ENCODE data around the gene FARP1. TPM values are rescaled to one million over a fixed set of nuclear protein-coding genes. Genes with fewer than 3 reads are reported as not detected.

Gene FARP1
- total RNA-seq, 1 experiment from 2014 or later: 96.6 TPM

- peak; percentile 61 for ATAC-seq
- peaks cover 29% of the 10 kb centered on the region for H3K36me3 Mint-ChIP-seq
- H3K9me3 Mint-ChIP-seq: no peaks in the 10 kb centered on the region
Measured at GRCh38 chr13:98390086-98390715, 247.3 kb downstream of the FARP1 start.

DNA sequence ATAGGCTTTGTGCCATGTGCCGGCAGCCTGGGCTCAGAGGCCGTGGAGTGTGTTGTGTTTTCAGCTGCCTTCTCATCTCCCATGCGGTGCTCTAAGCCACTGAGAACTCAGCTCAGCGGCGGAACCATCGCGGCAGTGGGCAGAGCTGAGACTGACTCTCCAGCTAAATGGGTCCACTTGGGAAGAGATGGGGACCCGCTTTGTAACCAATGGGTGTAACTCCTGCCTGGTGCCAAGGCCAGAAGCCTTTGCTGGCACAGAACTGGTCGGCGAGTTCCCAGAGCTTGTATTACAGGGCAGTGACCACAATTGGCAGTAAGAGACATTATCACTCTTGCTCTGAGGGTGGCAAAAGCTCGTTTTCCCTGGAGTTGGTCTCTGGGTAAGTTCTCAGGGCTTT is 251.0 kb downstream of the FARP1 start:
- Mint-ChIP-seq H3K4me3 (no peak overlapping the region), H3K4me1 (peaks cover 17% of the 10 kb centered on the region), H3K36me3 (peaks cover 16% of the 10 kb centered on the region), H3K27ac (no peak overlapping the region), H3K27me3 (ENCODE audit: low read depth) (no peaks in the 10 kb centered on the region), H3K9me3 (no peaks in the 10 kb centered on the region)
- TF ChIP-seq, protein P1, sequence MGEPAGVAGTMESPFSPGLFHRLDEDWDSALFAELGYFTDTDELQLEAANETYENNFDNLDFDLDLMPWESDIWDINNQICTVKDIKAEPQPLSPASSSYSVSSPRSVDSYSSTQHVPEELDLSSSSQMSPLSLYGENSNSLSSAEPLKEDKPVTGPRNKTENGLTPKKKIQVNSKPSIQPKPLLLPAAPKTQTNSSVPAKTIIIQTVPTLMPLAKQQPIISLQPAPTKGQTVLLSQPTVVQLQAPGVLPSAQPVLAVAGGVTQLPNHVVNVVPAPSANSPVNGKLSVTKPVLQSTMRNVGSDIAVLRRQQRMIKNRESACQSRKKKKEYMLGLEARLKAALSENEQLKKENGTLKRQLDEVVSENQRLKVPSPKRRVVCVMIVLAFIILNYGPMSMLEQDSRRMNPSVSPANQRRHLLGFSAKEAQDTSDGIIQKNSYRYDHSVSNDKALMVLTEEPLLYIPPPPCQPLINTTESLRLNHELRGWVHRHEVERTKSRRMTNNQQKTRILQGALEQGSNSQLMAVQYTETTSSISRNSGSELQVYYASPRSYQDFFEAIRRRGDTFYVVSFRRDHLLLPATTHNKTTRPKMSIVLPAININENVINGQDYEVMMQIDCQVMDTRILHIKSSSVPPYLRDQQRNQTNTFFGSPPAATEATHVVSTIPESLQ (CRISPR knock-in tag; IDR thresholded peaks at IDR 0.05): no peak
- TF ChIP-seq HMGA2 (CRISPR knock-in tag; IDR thresholded peaks at IDR 0.05) (no peak), SOX15 (CRISPR knock-in tag; IDR thresholded peaks at IDR 0.05) (no peak), JUN (CRISPR knock-in tag; IDR thresholded peaks at IDR 0.05) (no peak), RORB (CRISPR knock-in tag; IDR thresholded peaks at IDR 0.05) (no peak), ZNF416 (CRISPR knock-in tag; IDR thresholded peaks at IDR 0.05) (no peak), ZSCAN18 (CRISPR knock-in tag; IDR thresholded peaks at IDR 0.05) (no peak), RELA (CRISPR knock-in tag; IDR thresholded peaks at IDR 0.05; ENCODE audit: borderline replicate concordance) (no peak), TP53 (CRISPR knock-in tag; IDR thresholded peaks at IDR 0.05) (no peak), ELF4 (CRISPR knock-in tag; IDR thresholded peaks at IDR 0.05; ENCODE audit: low read depth) (no peak), ZNF671 (CRISPR knock-in tag; IDR thresholded peaks at IDR 0.05) (no peak), NR3C1 (CRISPR knock-in tag; conservative IDR thresholded peaks at IDR 0.05; ENCODE audit: low read depth) (no peak), USF1 (CRISPR knock-in tag; IDR thresholded peaks at IDR 0.05) (no peak), MYBL2 (CRISPR knock-in tag; IDR thresholded peaks at IDR 0.05) (no peak), KAT7 (CRISPR knock-in tag; IDR thresholded peaks at IDR 0.05; ENCODE audit: borderline replicate concordance) (no peak), IRF1 (CRISPR knock-in tag; IDR thresholded peaks at IDR 0.05) (no peak), NR1H2 (CRISPR knock-in tag; IDR thresholded peaks at IDR 0.05) (no peak)
- ATAC-seq: no peak
- ChIA-PET CTCF (no interaction called here), POLR2A (no interaction called here)
- no peak for DNase-seq (ENCODE audit: low spot score)

More at GRCh38 chr13:98390086-98390715, 247.3 kb downstream of the FARP1 start:
- peak overlapping the region; percentile 39; the same call in 1 of the 2 replicates for H3K27ac Mint-ChIP-seq
- ChIA-PET POLR2A (no interaction called here), CTCF (no interaction called here)
- no peak for TF ChIP-seq NFYB (CRISPR knock-in tag; conservative IDR thresholded peaks at IDR 0.05; ENCODE audit: low read depth)
- no peak for TF ChIP-seq NR1H2 (CRISPR knock-in tag; IDR thresholded peaks at IDR 0.05)
- no peak for TF ChIP-seq NFATC4 (CRISPR knock-in tag; IDR thresholded peaks at IDR 0.05)
- H3K4me1 Mint-ChIP-seq: peaks cover 6% of the 10 kb centered on the region
- no peak for DNase-seq (ENCODE audit: low spot score)
- no peaks in the 10 kb centered on the region for H3K27me3 Mint-ChIP-seq (ENCODE audit: low read depth)
- no peak overlapping the region for H3K4me3 Mint-ChIP-seq

Measured in WTC11 (cell line).